GM23338 (cell line): ENCODE data around the gene PDIK1L. TPM values are rescaled to one million over a fixed set of nuclear protein-coding genes. Genes with fewer than 3 reads are reported as not detected.

Experiments
- ATAC-seq: fragments of 200-7000 bp; cut with Tn5 transposase; 3 replicates; pipeline ENCODE4 v1.9.1; 2020
- DNase-seq: peaks from one replicate; pipeline ENCODE4 v3.0.0-alpha.2; 2015; ENCODE audit warnings: low spot score
- H2AFZ ChIP-seq: fragments of 200-600 bp; sonication (generic); 2 replicates; pipeline ENCODE4 v1.8.0; 2016; ENCODE audit warnings: antibody characterized with exemption, mild to moderate bottlenecking, moderate library complexity
- H3F3A ChIP-seq: fragments of 200-600 bp; sonication (generic); replicated peaks from 2 replicates; pipeline ENCODE4 v1.8.0; 2017; ENCODE audit warnings: antibody characterized with exemption, mixed run types, low read depth
- H3K27ac ChIP-seq: fragments of 200-600 bp; sonication (generic); 2 replicates; pipeline ENCODE4 v1.6.1; 2016; ENCODE audit warnings: low read depth
- H3K27me3 ChIP-seq: fragments of 200-600 bp; sonication (generic); 2 replicates; pipeline ENCODE4 v1.8.0; 2016; ENCODE audit warnings: mild to moderate bottlenecking, mixed run types, moderate library complexity; ENCODE audit not compliant: insufficient read depth
- H3K36me3 ChIP-seq: fragments of 200-600 bp; sonication (generic); 2 replicates; pipeline ENCODE4 v1.8.0; 2016; ENCODE audit warnings: mild to moderate bottlenecking; ENCODE audit not compliant: insufficient read depth
- H3K4me1 ChIP-seq: fragments of 200-600 bp; sonication (generic); 2 replicates; pipeline ENCODE4 v1.8.0; 2016; ENCODE audit warnings: mild to moderate bottlenecking, moderate library complexity; ENCODE audit not compliant: insufficient read depth
- H3K4me2 ChIP-seq: fragments of 200-600 bp; sonication (generic); 2 replicates; pipeline ENCODE4 v1.7.1; 2017; ENCODE audit warnings: mixed run types
- H3K4me3 ChIP-seq: fragments of 200-600 bp; sonication (generic); 2 replicates; pipeline ENCODE4 v1.6.1; 2016; ENCODE audit warnings: mixed run types
- H3K79me2 ChIP-seq: fragments of 200-600 bp; sonication (generic); replicated peaks from 2 replicates; pipeline ENCODE4 v1.8.0; 2017; ENCODE audit warnings: mild to moderate bottlenecking; ENCODE audit not compliant: insufficient read depth
- H3K9me2 ChIP-seq: fragments of 200-600 bp; sonication (generic); 2 replicates; pipeline ENCODE4 v1.8.0; 2017; ENCODE audit not compliant: insufficient read depth
- H4K20me1 ChIP-seq: fragments of 200-600 bp; sonication (generic); replicated peaks from 2 replicates; pipeline ENCODE4 v1.8.0; 2017; ENCODE audit warnings: mild to moderate bottlenecking; ENCODE audit not compliant: insufficient read depth
- H3K27ac Mint-ChIP-seq: 2 replicates; pipeline ENCODE4 v1.8.0; 2020; ENCODE audit warnings: inconsistent platforms, mild to moderate bottlenecking, moderate library complexity, mixed read lengths
- H3K27me3 Mint-ChIP-seq: 3 replicates; pipeline ENCODE4 v1.8.0; 2022; ENCODE audit warnings: low read depth, mild to moderate bottlenecking, moderate library complexity, mixed read lengths, inconsistent platforms; ENCODE audit not compliant: insufficient read depth, poor library complexity
- H3K36me3 Mint-ChIP-seq: 3 replicates; pipeline ENCODE4 v1.8.0; 2021; ENCODE audit warnings: low read depth, mild to moderate bottlenecking, inconsistent platforms, moderate library complexity, mixed read lengths
- H3K4me1 Mint-ChIP-seq: 3 replicates; pipeline ENCODE4 v1.8.0; 2020; ENCODE audit warnings: mild to moderate bottlenecking, inconsistent platforms, mixed read lengths
- H3K4me3 Mint-ChIP-seq: 3 replicates; pipeline ENCODE4 v1.8.0; 2021; ENCODE audit warnings: moderate library complexity, mild to moderate bottlenecking, inconsistent platforms, mixed read lengths
- H3K9me3 Mint-ChIP-seq: 3 replicates; pipeline ENCODE4 v1.8.0; 2020; ENCODE audit warnings: moderate library complexity, mild to moderate bottlenecking, inconsistent platforms, mixed read lengths
- CREB1 ChIP-seq: fragments of 250-450 bp; sonication (Bioruptor Pico); IDR thresholded peaks from 2 replicates; pipeline ENCODE4 v1.5.0; 2020; ENCODE audit warnings: low read depth, mild to moderate bottlenecking, moderate library complexity
- EZH2 ChIP-seq: fragments of 200-600 bp; sonication (generic); IDR thresholded peaks from one replicate; pipeline ENCODE4 v1.8.0; 2017; ENCODE audit warnings: antibody characterized with exemption, mild to moderate bottlenecking, low read depth; ENCODE audit not compliant: unreplicated experiment
- EZH2phosphoT487 ChIP-seq: fragments of 200-600 bp; sonication (generic); IDR thresholded peaks from one replicate; pipeline ENCODE4 v1.8.1; 2018; ENCODE audit warnings: antibody characterized with exemption; ENCODE audit not compliant: unreplicated experiment
- JUNB ChIP-seq: IDR thresholded peaks from one replicate; pipeline ENCODE4 v1.6.1; 2016; ENCODE audit warnings: antibody characterized with exemption; ENCODE audit not compliant: unreplicated experiment
- NANOG ChIP-seq: IDR thresholded peaks from 2 replicates; pipeline ENCODE4 v1.6.1; 2016; ENCODE audit warnings: antibody characterized with exemption, borderline replicate concordance
- POLR2AphosphoS5 ChIP-seq: IDR thresholded peaks from 2 replicates; pipeline ENCODE4 v1.6.1; 2016; ENCODE audit warnings: antibody characterized with exemption, low read depth
- STAT1 ChIP-seq: IDR thresholded peaks from one replicate; pipeline ENCODE4 v1.6.1; 2016; ENCODE audit warnings: antibody characterized with exemption; ENCODE audit not compliant: unreplicated experiment
- ZNF114 ChIP-seq: fragments of 250-450 bp; sonication (Bioruptor Pico); IDR thresholded peaks from 2 replicates; pipeline ENCODE4 v1.5.0; 2020; ENCODE audit warnings: mild to moderate bottlenecking, moderate library complexity
- ZNF331 ChIP-seq: fragments of 250-450 bp; sonication (Bioruptor Pico); IDR thresholded peaks from 2 replicates; pipeline ENCODE4 v1.5.0; 2020; ENCODE audit warnings: low read depth, mild to moderate bottlenecking, moderate library complexity
- polyA plus RNA-seq: library from polyadenylated mRNA; unstranded; fragments of >200 nt; fragmentation: Nextera tagmentation; extraction: Ambion mirVana; gene quantifications from 2 replicates; pipeline ENCODE4 v1.2.1, GENCODE V29; 2016
- total RNA-seq: library from RNA; depleted of rRNA; stranded (reverse); fragments of >200 nt; shearing (Covaris generic); gene quantifications from 2 replicates; pipeline ENCODE4 v1.2.3, GENCODE V29; 2014
- TF ChIP-seq, protein P1 (sequence below): IDR thresholded peaks from one replicate; pipeline ENCODE4 v1.6.1; 2018; ENCODE audit warnings: antibody characterized with exemption; ENCODE audit not compliant: unreplicated experiment
- TF ChIP-seq, protein P2 (sequence below): IDR thresholded peaks from 2 replicates; pipeline ENCODE4 v1.6.1; 2016; ENCODE audit warnings: antibody characterized with exemption
- TF ChIP-seq, protein P3 (sequence below): fragments of 250-450 bp; sonication (Bioruptor Pico); IDR thresholded peaks from 2 replicates; pipeline ENCODE4 v1.5.0; 2020; ENCODE audit warnings: mild to moderate bottlenecking, moderate library complexity
- TF ChIP-seq, protein P4 (sequence below), 2 experiments: fragments of 200-600 bp in 1 of 2; sonication (generic) in 1 of 2; conservative IDR thresholded peaks; 2 replicates each; pipeline versions ENCODE4 v1.5.1 to v1.6.1; 2016 to 2017; ENCODE audit warnings: antibody characterized with exemption in 2 of 2, low read depth in 2 of 2, mild to moderate bottlenecking in 2 of 2, moderate library complexity in 1 of 2

PDIK1L gene
- total and polyA plus RNA-seq, 2 experiments from 2014 or later, result 1.6 to 3.0 TPM

DNA sequence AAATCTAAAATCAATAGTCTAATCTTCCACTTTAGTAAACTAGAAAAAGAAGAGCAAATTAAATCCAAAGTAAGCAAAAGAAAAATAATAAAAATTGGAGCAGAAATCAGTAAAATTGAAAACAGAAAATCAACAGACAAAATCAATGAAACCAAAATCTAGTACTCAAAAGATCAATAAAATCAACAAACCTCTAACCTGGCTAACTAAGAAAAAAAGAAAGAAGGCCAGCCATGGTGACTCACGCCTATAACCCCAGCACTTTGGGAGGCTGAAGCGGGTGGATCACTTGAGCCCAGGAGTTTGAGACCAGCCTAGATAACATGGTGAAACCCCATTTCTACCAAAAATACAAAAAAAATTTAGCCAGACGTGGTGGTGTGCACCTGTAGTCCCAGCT is 22.8 kb downstream of the PDIK1L start:
- TF ChIP-seq, protein P1, sequence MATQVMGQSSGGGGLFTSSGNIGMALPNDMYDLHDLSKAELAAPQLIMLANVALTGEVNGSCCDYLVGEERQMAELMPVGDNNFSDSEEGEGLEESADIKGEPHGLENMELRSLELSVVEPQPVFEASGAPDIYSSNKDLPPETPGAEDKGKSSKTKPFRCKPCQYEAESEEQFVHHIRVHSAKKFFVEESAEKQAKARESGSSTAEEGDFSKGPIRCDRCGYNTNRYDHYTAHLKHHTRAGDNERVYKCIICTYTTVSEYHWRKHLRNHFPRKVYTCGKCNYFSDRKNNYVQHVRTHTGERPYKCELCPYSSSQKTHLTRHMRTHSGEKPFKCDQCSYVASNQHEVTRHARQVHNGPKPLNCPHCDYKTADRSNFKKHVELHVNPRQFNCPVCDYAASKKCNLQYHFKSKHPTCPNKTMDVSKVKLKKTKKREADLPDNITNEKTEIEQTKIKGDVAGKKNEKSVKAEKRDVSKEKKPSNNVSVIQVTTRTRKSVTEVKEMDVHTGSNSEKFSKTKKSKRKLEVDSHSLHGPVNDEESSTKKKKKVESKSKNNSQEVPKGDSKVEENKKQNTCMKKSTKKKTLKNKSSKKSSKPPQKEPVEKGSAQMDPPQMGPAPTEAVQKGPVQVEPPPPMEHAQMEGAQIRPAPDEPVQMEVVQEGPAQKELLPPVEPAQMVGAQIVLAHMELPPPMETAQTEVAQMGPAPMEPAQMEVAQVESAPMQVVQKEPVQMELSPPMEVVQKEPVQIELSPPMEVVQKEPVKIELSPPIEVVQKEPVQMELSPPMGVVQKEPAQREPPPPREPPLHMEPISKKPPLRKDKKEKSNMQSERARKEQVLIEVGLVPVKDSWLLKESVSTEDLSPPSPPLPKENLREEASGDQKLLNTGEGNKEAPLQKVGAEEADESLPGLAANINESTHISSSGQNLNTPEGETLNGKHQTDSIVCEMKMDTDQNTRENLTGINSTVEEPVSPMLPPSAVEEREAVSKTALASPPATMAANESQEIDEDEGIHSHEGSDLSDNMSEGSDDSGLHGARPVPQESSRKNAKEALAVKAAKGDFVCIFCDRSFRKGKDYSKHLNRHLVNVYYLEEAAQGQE, result no peak
- TF ChIP-seq STAT1 (no peak), ZNF114 (no peak), JUNB (no peak), POLR2AphosphoS5 (no peak), ZNF331 (CRISPR knock-in tag) (no peak), CREB1 (CRISPR knock-in tag) (no peak), NANOG (no peak), EZH2 (no peak), EZH2phosphoT487 (no peak)
- TF ChIP-seq, protein P2, sequence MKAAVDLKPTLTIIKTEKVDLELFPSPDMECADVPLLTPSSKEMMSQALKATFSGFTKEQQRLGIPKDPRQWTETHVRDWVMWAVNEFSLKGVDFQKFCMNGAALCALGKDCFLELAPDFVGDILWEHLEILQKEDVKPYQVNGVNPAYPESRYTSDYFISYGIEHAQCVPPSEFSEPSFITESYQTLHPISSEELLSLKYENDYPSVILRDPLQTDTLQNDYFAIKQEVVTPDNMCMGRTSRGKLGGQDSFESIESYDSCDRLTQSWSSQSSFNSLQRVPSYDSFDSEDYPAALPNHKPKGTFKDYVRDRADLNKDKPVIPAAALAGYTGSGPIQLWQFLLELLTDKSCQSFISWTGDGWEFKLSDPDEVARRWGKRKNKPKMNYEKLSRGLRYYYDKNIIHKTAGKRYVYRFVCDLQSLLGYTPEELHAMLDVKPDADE, result no peak
- TF ChIP-seq, protein P3, sequence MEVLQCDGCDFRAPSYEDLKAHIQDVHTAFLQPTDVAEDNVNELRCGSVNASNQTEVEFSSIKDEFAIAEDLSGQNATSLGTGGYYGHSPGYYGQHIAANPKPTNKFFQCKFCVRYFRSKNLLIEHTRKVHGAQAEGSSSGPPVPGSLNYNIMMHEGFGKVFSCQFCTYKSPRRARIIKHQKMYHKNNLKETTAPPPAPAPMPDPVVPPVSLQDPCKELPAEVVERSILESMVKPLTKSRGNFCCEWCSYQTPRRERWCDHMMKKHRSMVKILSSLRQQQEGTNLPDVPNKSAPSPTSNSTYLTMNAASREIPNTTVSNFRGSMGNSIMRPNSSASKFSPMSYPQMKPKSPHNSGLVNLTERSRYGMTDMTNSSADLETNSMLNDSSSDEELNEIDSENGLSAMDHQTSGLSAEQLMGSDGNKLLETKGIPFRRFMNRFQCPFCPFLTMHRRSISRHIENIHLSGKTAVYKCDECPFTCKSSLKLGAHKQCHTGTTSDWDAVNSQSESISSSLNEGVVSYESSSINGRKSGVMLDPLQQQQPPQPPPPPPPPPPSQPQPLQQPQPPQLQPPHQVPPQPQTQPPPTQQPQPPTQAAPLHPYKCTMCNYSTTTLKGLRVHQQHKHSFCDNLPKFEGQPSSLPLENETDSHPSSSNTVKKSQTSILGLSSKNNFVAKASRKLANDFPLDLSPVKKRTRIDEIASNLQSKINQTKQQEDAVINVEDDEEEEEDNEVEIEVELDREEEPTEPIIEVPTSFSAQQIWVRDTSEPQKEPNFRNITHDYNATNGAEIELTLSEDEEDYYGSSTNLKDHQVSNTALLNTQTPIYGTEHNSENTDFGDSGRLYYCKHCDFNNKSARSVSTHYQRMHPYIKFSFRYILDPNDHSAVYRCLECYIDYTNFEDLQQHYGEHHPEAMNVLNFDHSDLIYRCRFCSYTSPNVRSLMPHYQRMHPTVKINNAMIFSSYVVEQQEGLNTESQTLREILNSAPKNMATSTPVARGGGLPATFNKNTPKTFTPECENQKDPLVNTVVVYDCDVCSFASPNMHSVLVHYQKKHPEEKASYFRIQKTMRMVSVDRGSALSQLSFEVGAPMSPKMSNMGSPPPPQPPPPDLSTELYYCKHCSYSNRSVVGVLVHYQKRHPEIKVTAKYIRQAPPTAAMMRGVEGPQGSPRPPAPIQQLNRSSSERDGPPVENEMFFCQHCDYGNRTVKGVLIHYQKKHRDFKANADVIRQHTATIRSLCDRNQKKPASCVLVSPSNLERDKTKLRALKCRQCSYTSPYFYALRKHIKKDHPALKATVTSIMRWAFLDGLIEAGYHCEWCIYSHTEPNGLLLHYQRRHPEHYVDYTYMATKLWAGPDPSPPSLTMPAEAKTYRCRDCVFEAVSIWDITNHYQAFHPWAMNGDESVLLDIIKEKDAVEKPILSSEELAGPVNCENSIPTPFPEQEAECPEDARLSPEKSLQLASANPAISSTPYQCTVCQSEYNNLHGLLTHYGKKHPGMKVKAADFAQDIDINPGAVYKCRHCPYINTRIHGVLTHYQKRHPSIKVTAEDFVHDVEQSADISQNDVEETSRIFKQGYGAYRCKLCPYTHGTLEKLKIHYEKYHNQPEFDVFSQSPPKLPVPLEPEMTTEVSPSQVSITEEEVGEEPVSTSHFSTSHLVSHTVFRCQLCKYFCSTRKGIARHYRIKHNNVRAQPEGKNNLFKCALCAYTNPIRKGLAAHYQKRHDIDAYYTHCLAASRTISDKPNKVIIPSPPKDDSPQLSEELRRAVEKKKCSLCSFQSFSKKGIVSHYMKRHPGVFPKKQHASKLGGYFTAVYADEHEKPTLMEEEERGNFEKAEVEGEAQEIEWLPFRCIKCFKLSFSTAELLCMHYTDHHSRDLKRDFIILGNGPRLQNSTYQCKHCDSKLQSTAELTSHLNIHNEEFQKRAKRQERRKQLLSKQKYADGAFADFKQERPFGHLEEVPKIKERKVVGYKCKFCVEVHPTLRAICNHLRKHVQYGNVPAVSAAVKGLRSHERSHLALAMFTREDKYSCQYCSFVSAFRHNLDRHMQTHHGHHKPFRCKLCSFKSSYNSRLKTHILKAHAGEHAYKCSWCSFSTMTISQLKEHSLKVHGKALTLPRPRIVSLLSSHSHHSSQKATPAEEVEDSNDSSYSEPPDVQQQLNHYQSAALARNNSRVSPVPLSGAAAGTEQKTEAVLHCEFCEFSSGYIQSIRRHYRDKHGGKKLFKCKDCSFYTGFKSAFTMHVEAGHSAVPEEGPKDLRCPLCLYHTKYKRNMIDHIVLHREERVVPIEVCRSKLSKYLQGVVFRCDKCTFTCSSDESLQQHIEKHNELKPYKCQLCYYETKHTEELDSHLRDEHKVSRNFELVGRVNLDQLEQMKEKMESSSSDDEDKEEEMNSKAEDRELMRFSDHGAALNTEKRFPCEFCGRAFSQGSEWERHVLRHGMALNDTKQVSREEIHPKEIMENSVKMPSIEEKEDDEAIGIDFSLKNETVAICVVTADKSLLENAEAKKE (CRISPR knock-in tag), result no peak
- TF ChIP-seq, protein P4, sequence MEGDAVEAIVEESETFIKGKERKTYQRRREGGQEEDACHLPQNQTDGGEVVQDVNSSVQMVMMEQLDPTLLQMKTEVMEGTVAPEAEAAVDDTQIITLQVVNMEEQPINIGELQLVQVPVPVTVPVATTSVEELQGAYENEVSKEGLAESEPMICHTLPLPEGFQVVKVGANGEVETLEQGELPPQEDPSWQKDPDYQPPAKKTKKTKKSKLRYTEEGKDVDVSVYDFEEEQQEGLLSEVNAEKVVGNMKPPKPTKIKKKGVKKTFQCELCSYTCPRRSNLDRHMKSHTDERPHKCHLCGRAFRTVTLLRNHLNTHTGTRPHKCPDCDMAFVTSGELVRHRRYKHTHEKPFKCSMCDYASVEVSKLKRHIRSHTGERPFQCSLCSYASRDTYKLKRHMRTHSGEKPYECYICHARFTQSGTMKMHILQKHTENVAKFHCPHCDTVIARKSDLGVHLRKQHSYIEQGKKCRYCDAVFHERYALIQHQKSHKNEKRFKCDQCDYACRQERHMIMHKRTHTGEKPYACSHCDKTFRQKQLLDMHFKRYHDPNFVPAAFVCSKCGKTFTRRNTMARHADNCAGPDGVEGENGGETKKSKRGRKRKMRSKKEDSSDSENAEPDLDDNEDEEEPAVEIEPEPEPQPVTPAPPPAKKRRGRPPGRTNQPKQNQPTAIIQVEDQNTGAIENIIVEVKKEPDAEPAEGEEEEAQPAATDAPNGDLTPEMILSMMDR (conservative IDR thresholded peaks at IDR 0.05; ENCODE audit: low read depth in 2 of 2), result no peak
- H3K4me1 Mint-ChIP-seq, result peaks cover 4% of the 10 kb centered on the region; the same call in 1 of the 3 replicates

More for the DNA sequence above, 22.8 kb downstream of the PDIK1L start:
- no peaks in the 10 kb centered on the region for H3K79me2 ChIP-seq
- Mint-ChIP-seq H3K27me3 (peaks cover under 1% of the 10 kb centered on the region), H3K4me3 (no peak overlapping the region), H3K9me3 (no peaks in the 10 kb centered on the region; the same call in 2 of the 3 replicates), H3K27ac (no peak overlapping the region), H3K36me3 (no peaks in the 10 kb centered on the region)
- H2AFZ ChIP-seq, result no peak overlapping the region
- no peak overlapping the region for H3K4me3 ChIP-seq
- no peaks in the 10 kb centered on the region for H3F3A ChIP-seq
- no peaks in the 10 kb centered on the region for H3K27me3 ChIP-seq
- H3K9me2 ChIP-seq, result no peaks in the 10 kb centered on the region
- H4K20me1 ChIP-seq, result no peaks in the 10 kb centered on the region
- H3K27ac ChIP-seq, result no peak overlapping the region
- no peak overlapping the region for H3K4me2 ChIP-seq
- no peaks in the 10 kb centered on the region for H3K36me3 ChIP-seq
- no peaks in the 10 kb centered on the region for H3K4me1 ChIP-seq
- no peak for ATAC-seq
- no peak for DNase-seq
